ENCODE measurements around the gene SERPINI1.

DNA sequence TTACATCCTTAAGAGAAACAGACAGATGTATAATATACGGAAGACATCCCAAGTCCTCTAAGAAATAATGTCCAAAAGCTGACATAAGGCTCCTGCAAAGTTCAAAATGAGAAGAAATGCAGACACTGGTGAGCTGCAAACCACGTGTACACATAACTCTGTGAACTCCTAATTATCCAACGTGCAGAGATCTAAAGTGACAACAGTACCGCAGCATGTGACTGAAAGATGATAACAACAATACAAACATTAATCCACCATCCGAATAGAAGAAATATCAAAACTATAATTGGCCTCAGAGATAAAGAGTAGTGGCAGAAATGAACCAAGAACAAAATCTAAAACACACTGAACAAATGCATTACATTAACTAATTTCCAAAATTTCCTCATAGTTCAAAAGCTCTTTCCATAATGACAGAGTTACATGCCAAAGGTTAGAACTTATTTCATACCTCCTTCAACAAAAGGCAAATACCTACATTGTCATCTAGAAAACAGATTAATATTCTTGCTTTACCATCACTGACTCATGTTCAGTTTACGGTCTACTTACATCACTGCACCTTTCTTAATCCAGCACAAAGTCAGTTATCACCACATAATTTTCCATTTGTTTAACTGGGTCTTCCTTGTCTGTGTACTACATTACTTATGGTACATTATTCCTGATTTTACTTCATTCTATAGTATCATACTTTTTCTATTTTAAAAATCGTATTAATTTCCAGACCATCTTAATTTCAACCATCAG lies 3.0 kb upstream of the SERPINI1 start:
- TF ChIP-seq, protein P1, sequence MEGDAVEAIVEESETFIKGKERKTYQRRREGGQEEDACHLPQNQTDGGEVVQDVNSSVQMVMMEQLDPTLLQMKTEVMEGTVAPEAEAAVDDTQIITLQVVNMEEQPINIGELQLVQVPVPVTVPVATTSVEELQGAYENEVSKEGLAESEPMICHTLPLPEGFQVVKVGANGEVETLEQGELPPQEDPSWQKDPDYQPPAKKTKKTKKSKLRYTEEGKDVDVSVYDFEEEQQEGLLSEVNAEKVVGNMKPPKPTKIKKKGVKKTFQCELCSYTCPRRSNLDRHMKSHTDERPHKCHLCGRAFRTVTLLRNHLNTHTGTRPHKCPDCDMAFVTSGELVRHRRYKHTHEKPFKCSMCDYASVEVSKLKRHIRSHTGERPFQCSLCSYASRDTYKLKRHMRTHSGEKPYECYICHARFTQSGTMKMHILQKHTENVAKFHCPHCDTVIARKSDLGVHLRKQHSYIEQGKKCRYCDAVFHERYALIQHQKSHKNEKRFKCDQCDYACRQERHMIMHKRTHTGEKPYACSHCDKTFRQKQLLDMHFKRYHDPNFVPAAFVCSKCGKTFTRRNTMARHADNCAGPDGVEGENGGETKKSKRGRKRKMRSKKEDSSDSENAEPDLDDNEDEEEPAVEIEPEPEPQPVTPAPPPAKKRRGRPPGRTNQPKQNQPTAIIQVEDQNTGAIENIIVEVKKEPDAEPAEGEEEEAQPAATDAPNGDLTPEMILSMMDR (IDR thresholded peaks at IDR 0.05): no peak
- no peak for TF ChIP-seq POLR2A (IDR thresholded peaks at IDR 0.05)
